Measurements from ENCODE around the gene PRRG2. TPM values are rescaled to one million over a fixed set of nuclear protein-coding genes. Genes with fewer than 3 reads are reported as not detected.
A peak's percentile ranks its signal among the peaks of the same experiment; 100 is the strongest.

The PRRG2 gene
- total and polyA plus RNA-seq, 9 of the 15 experiments (the other 6 are each of a cell fraction or from before 2014, with no cell fraction given), result 0.06 to 1.1 (median 0.33) TPM

DNA sequence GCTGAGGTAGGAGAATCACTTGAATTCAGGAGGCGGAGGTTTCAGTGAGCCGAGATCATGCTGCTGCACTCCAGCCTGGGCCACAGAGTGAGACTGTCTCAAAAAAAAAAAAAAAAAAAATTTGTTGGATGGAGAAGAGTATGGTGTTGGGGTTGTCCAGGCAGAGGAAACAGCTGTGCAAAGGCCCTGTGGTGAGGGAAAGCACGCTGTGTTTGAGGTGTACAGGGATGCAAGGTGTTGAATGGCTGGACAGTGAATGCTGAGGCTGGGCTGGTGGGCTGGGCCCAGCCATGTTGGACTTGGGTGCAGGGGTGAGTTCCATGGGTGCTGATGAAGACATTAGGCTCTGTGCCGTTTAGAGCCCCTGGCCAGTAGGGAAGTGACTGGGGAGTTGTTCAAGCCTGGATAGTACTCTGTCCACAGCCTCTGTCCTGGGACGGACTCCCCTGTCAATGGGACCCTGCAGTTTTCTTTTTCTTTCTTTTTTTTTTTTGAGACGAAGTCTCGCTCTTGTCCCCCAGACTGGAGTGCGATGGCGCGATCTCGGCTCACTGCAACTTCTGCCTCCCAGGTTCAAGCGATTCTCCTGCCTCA lies 28.5 kb downstream of the PRRG2 start:
- Histone ChIP-seq H3K79me2 (ENCODE audit: control insufficient read depth, insufficient read depth, low read length) (peaks cover 3% of the 10 kb centered on the region; the same call in 2 of the 3 replicates), H3K9me3 (replicated peaks; ENCODE audit: control insufficient read depth, insufficient read depth, low read depth, low read length) (no peaks in the 10 kb centered on the region), H3K4me1 (replicated peaks in 1 of 2; ENCODE audit: control insufficient read depth in 2 of 2, insufficient read depth in 2 of 2, low read length in 2 of 2) (peaks cover 0 to 4% of the 10 kb centered on the region in 2 experiments; a peak in 2 of 5 replicates), H3K27me3 (ENCODE audit: control insufficient read depth in 2 of 2, insufficient read depth in 2 of 2, low read length in 2 of 2) (no peaks in the 10 kb centered on the region), H3K27ac (ENCODE audit: extremely low read depth, low read depth, low read length) (no peak overlapping the region), H3K9me1 (ENCODE audit: control insufficient read depth, insufficient read depth, low read length) (no peaks in the 10 kb centered on the region), H3K4me3 (no peak overlapping the region), H4K20me1 (replicated peaks; ENCODE audit: control insufficient read depth, insufficient read depth, low read length) (no peaks in the 10 kb centered on the region; the same call in 1 of the 2 replicates), H3K4me2 (ENCODE audit: insufficient read depth, low read length) (no peak overlapping the region), H3K36me3 (ENCODE audit: control insufficient read depth, insufficient read depth, low read length) (peaks cover 63% of the 10 kb centered on the region; the same call in 2 of the 3 replicates), H2AFZ (ENCODE audit: low read depth, low read length) (no peak overlapping the region), H3K9ac (ENCODE audit: insufficient read depth in 1 of 2, low read depth in 2 of 2, low read length in 2 of 2) (no peak overlapping the region; a peak in 1 of 4 replicates)
- in situ Hi-C loops (cut with MboI), result no loop called here
- POLR2A ChIA-PET, result no interaction called here
- FAIRE-seq (no peak), DNase-seq (ENCODE audit: extremely low read depth in 1 of 4, low spot score in 3 of 4) (peak in 2 of 4 experiments; percentile 6 to 9), ATAC-seq (no peak)
- intact Hi-C loops (cut with micrococcal nuclease), result no loop called here
- TSS peak; percentile 27 for BruUV-seq (replicated peaks)
- no peak for TF ChIP-seq ZNF23 (CRISPR knock-in tag; IDR thresholded peaks at IDR 0.05)
- TF ChIP-seq, protein P1, sequence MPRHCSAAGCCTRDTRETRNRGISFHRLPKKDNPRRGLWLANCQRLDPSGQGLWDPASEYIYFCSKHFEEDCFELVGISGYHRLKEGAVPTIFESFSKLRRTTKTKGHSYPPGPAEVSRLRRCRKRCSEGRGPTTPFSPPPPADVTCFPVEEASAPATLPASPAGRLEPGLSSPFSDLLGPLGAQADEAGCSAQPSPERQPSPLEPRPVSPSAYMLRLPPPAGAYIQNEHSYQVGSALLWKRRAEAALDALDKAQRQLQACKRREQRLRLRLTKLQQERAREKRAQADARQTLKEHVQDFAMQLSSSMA (CRISPR knock-in tag; IDR thresholded peaks at IDR 0.05), result no peak
- no peak for TF ChIP-seq NCOA2 (IDR thresholded peaks at IDR 0.05; ENCODE audit: partially characterized antibody in 2 of 2)
- TF ChIP-seq IRF2 (CRISPR knock-in tag; IDR thresholded peaks at IDR 0.05), result no peak
- TF ChIP-seq, protein P2, sequence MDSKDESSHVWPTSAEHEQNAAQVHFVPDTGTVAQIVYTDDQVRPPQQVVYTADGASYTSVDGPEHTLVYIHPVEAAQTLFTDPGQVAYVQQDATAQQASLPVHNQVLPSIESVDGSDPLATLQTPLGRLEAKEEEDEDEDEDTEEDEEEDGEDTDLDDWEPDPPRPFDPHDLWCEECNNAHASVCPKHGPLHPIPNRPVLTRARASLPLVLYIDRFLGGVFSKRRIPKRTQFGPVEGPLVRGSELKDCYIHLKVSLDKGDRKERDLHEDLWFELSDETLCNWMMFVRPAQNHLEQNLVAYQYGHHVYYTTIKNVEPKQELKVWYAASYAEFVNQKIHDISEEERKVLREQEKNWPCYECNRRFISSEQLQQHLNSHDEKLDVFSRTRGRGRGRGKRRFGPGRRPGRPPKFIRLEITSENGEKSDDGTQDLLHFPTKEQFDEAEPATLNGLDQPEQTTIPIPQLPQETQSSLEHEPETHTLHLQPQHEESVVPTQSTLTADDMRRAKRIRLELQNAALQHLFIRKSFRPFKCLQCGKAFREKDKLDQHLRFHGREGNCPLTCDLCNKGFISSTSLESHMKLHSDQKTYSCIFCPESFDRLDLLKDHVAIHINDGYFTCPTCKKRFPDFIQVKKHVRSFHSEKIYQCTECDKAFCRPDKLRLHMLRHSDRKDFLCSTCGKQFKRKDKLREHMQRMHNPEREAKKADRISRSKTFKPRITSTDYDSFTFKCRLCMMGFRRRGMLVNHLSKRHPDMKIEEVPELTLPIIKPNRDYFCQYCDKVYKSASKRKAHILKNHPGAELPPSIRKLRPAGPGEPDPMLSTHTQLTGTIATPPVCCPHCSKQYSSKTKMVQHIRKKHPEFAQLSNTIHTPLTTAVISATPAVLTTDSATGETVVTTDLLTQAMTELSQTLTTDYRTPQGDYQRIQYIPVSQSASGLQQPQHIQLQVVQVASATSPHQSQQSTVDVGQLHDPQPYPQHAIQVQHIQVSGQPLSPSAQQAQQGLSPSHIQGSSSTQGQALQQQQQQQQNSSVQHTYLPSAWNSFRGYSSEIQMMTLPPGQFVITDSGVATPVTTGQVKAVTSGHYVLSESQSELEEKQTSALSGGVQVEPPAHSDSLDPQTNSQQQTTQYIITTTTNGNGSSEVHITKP (IDR thresholded peaks at IDR 0.05; ENCODE audit: partially characterized antibody), result peak; percentile 56
- no peak for TF ChIP-seq XRCC4 (IDR thresholded peaks at IDR 0.05; ENCODE audit: extremely low read depth, insufficient read depth, insufficient read length)
- 86% methylated on average over 5 of the region's 12 CpGs for WGBS (ENCODE audit: insufficient coverage, low coverage, missing lambda C conversion rate)
- CTCF ChIA-PET (ENCODE audit: low intra/inter-chr PET ratio), result interaction anchor here (0.7 kb wide), 1 partner anchor 149 kb away, joined by 6 read pairs; no protein-coding TSS in a partner anchor
